Esophagus muscularis mucosa (tissue), 4 donors: Measurements from ENCODE around the gene PRKAR1B. TPM values are rescaled to one million over a fixed set of nuclear protein-coding genes. Genes with fewer than 3 reads are reported as not detected.
A peak's percentile ranks its signal among the peaks of the same experiment; 100 is the strongest.

ENCODE experiments used
- DNase-seq: peaks from one replicate; pipeline ENCODE4 v3.0.0-alpha.2; 2017; ENCODE audit errors: extremely low spot score
- H3K27ac ChIP-seq, 4 donors: fragments of 200-600 bp; sonication (generic); replicated peaks in 1 of 4; 1 replicate in 3 of 4; 2 replicates in 1 of 4; pipeline ENCODE4 v1.5.1; 2016 to 2019; ENCODE audit warnings: mild to moderate bottlenecking in 1 of 4
- H3K27me3 ChIP-seq, 4 donors: fragments of 200-600 bp; sonication (generic); one replicate each; pipeline versions ENCODE4 v1.5.1 to v1.6.0; 2016 to 2019
- H3K36me3 ChIP-seq, 4 donors: fragments of 200-600 bp; sonication (generic); one replicate each; pipeline ENCODE4 v1.5.1; 2016 to 2019
- H3K4me1 ChIP-seq, 4 donors: fragments of 200-600 bp; sonication (generic); one replicate each; pipeline ENCODE4 v1.5.1; 2016 to 2019
- H3K4me3 ChIP-seq, 4 donors: fragments of 200-600 bp; sonication (generic); 1 replicate in 2 of 4; 2 replicates in 2 of 4; pipeline ENCODE4 v1.5.1; 2016 to 2019; ENCODE audit warnings: mild to moderate bottlenecking in 4 of 4, moderate library complexity in 1 of 4
- H3K9me3 ChIP-seq, 4 donors: fragments of 200-600 bp; sonication (generic); 1 replicate in 3 of 4; 2 replicates in 1 of 4; pipeline ENCODE4 v1.5.1; 2016 to 2019
- CTCF ChIP-seq, 3 experiments: fragments of 200-600 bp in 2 of 3; fragments of 450-650 bp in 1 of 3; sonication (generic) in 2 of 3; IDR thresholded peaks; one replicate each; pipeline ENCODE4 v1.5.1; 2017 to 2019; ENCODE audit warnings: antibody characterized with exemption in 3 of 3, mild to moderate bottlenecking in 2 of 3, moderate library complexity in 1 of 3
- EP300 ChIP-seq: sonication (generic); formaldehyde crosslinking; IDR thresholded peaks from one replicate; pipeline ENCODE4 v1.6.1; 2017; ENCODE audit warnings: antibody characterized with exemption
- POLR2A ChIP-seq: fragments of 450-650 bp; IDR thresholded peaks from one replicate; pipeline ENCODE4 v1.6.1; 2017; ENCODE audit warnings: antibody characterized with exemption, moderate library complexity, mild to moderate bottlenecking, low read depth
- POLR2AphosphoS5 ChIP-seq, 2 donors: sonication (generic); formaldehyde crosslinking; IDR thresholded peaks; one replicate each; pipeline ENCODE4 v1.6.1; 2017; ENCODE audit warnings: antibody characterized with exemption in 2 of 2
- WGBS: methylation state at CpG from one replicate; pipeline ENCODE4 v1.1.5; 2018; 5-methylcytosine and 5-hydroxymethylcytosine counted together
- intact Hi-C: fragments of 100-400 bp; cut with DNase I; formaldehyde crosslinking; loops from one replicate; pipeline ENCODE4 v1.15.1; 2023
- total RNA-seq, 4 donors: library from RNA; depleted of rRNA; stranded (reverse); fragments of >200 nt; gene quantifications; one replicate each; pipeline versions ENCODE4 v1.1.0 to v1.2.1, GENCODE V29; 2016

The PRKAR1B gene
- total RNA-seq, 4 donors from 2014 or later = 15.4 to 46.9 (median 31.4) TPM

- Histone ChIP-seq H3K9me3 (no peaks in the 10 kb centered on the region), H3K4me1 (peaks cover 7 to 31% (median 25%) of the 10 kb centered on the region in 4 donors), H3K4me3 (no peak overlapping the region), H3K27me3 (no peaks in the 10 kb centered on the region), H3K27ac (peak overlapping the region in 3 of 4 donors; percentile 30 to 36 (median 34)), H3K36me3 (peaks cover 0 to 16% (median 7%) of the 10 kb centered on the region in 4 donors)
- 64% methylated on average over 12 of the region's 12 CpGs for WGBS
- TF ChIP-seq POLR2AphosphoS5 (IDR thresholded peaks at IDR 0.05) (peak; percentile 38 to 44), EP300 (no peak)
- intact Hi-C loops = no loop called here
- no peak for DNase-seq
Measured at GRCh38 chr7:587767-588166, 139.3 kb downstream of the PRKAR1B start.

- 98% methylated on average over 4 of the region's 4 CpGs for WGBS
- Histone ChIP-seq H3K27me3 (no peaks in the 10 kb centered on the region), H3K27ac (no peak overlapping the region), H3K4me3 (no peak overlapping the region), H3K4me1 (peaks cover 7 to 28% (median 20%) of the 10 kb centered on the region in 4 donors), H3K36me3 (peaks cover 0 to 24% (median 10%) of the 10 kb centered on the region in 4 donors), H3K9me3 (no peaks in the 10 kb centered on the region)
- no peak for DNase-seq
- intact Hi-C loops = no loop called here
- no peak for TF ChIP-seq POLR2AphosphoS5 (IDR thresholded peaks at IDR 0.05)
- no peak for TF ChIP-seq EP300
- TF ChIP-seq POLR2A = no peak
- no peak for TF ChIP-seq CTCF (IDR thresholded peaks at IDR 0.05)
Measured at GRCh38 chr7:586494-586893, 140.6 kb downstream of the PRKAR1B start.

- H3K4me1 ChIP-seq = peaks cover 2 to 22% (median 14%) of the 10 kb centered on the region in 4 donors
- DNase-seq = no peak
- intact Hi-C loops = no loop called here
- 80% methylated on average over 6 of the region's 6 CpGs for WGBS
- no peaks in the 10 kb centered on the region for H3K27me3 ChIP-seq
- H3K4me3 ChIP-seq = no peak overlapping the region
- H3K36me3 ChIP-seq = peaks cover 0 to 24% (median 10%) of the 10 kb centered on the region in 4 donors
- no peaks in the 10 kb centered on the region for H3K9me3 ChIP-seq
- TF ChIP-seq POLR2A (no peak), POLR2AphosphoS5 (IDR thresholded peaks at IDR 0.05) (no peak), CTCF (IDR thresholded peaks at IDR 0.05) (no peak), EP300 (no peak)
- H3K27ac ChIP-seq = no peak overlapping the region
Measured at GRCh38 chr7:585873-586272, 141.2 kb downstream of the PRKAR1B start.

- TF ChIP-seq EP300 (no peak), POLR2AphosphoS5 (IDR thresholded peaks at IDR 0.05) (no peak), POLR2A (no peak)
- no peak for DNase-seq
- Histone ChIP-seq H3K9me3 (no peaks in the 10 kb centered on the region), H3K27me3 (no peaks in the 10 kb centered on the region), H3K4me1 (peaks cover 0 to 16% (median 8%) of the 10 kb centered on the region in 4 donors), H3K36me3 (peaks cover 0 to 24% (median 10%) of the 10 kb centered on the region in 4 donors), H3K27ac (no peak overlapping the region), H3K4me3 (no peak overlapping the region)
- WGBS = 97% methylated on average over 18 of the region's 18 CpGs
- intact Hi-C loops = no loop called here
Measured at GRCh38 chr7:585229-585711, 141.8 kb downstream of the PRKAR1B start.

GRCh38 chr7:584820-585219, 142.3 kb downstream of the PRKAR1B start:
- TF ChIP-seq EP300 = no peak
- Histone ChIP-seq H3K27ac (no peak overlapping the region), H3K9me3 (no peaks in the 10 kb centered on the region), H3K36me3 (peaks cover 0 to 24% (median 10%) of the 10 kb centered on the region in 4 donors), H3K27me3 (no peaks in the 10 kb centered on the region), H3K4me3 (no peak overlapping the region), H3K4me1 (peaks cover 0 to 13% (median 5%) of the 10 kb centered on the region in 4 donors)
- WGBS = 91% methylated on average over 9 of the region's 12 CpGs
- DNase-seq = no peak
- intact Hi-C loops = no loop called here

GRCh38 chr7:584122-584465, 143.0 kb downstream of the PRKAR1B start:
- no peak for TF ChIP-seq CTCF (IDR thresholded peaks at IDR 0.05)
- TF ChIP-seq EP300 = no peak
- no peak for TF ChIP-seq POLR2A
- TF ChIP-seq POLR2AphosphoS5 (IDR thresholded peaks at IDR 0.05) = no peak
- Histone ChIP-seq H3K36me3 (peaks cover 0 to 25% (median 10%) of the 10 kb centered on the region in 4 donors), H3K4me3 (no peak overlapping the region), H3K9me3 (no peaks in the 10 kb centered on the region), H3K4me1 (peaks cover 0 to 13% (median 5%) of the 10 kb centered on the region in 4 donors), H3K27ac (no peak overlapping the region), H3K27me3 (no peaks in the 10 kb centered on the region)
- WGBS = 74% methylated on average over 15 of the region's 15 CpGs
- intact Hi-C loops = no loop called here
- DNase-seq = no peak
